Skin epidermis (tissue), 12 donors: ENCODE measurements around the gene SPECC1.
A peak's percentile ranks its signal among the peaks of the same experiment; 100 is the strongest.
"Not testable (repeated sequence)": the region's sequence is repeated elsewhere in the genome, so short reads cannot be mapped to it uniquely, and the experiment has no call there.

Source experiments
- H3K27ac ChIP-seq, 21 experiments: fragments of 200-600 bp; sonication (generic) in 11 of 21; one replicate each; pipeline ENCODE4 v1.5.0; 2020; ENCODE audit warnings: mild to moderate bottlenecking in 3 of 21, inconsistent platforms in 2 of 21, moderate library complexity in 2 of 21
- H3K4me3 ChIP-seq, 7 experiments: fragments of 200-600 bp; sonication (generic) in 2 of 7; one replicate each; pipeline ENCODE4 v1.5.0; 2020; ENCODE audit warnings: inconsistent platforms in 2 of 7, mild to moderate bottlenecking in 2 of 7, moderate library complexity in 1 of 7

The SPECC1 gene

GRCh38 chr17:20009302-20010098 is at the start of gene SPECC1:
TSS of gene SPECC1 (plus strand) at chr17:20009359. CDS start at chr17:20096652, 87,293 bp downstream.
- Histone ChIP-seq H3K27ac (peak within 1 kb of the TSS in 14 of 21 experiments; percentile 5 to 82 (median 30)), H3K4me3 (peak within 1 kb of the TSS; percentile 43 to 61 (median 53))

GRCh38 chr17:19962954-19963353 is 46.2 kb upstream of the SPECC1 start:
- not testable (repeated sequence) for H3K4me3 ChIP-seq, H3K27ac ChIP-seq

GRCh38 chr17:19973156-19973555 is 36.0 kb upstream of the SPECC1 start:
- H3K4me3 ChIP-seq, result no peak overlapping the region
- H3K27ac ChIP-seq, result no peak overlapping the region

GRCh38 chr17:19975601-19976000 is 33.6 kb upstream of the SPECC1 start:
- H3K4me3 ChIP-seq, result no peak overlapping the region
- H3K27ac ChIP-seq, result no peak overlapping the region

GRCh38 chr17:19977293-19978208 is 31.6 kb upstream of the SPECC1 start, which contains the start of gene AKAP10:
TSS of gene AKAP10 (minus strand) at chr17:19977828. CDS start at chr17:19977679, 149 bp downstream.
- peak within 1 kb of the TSS; percentile 70 to 96 (median 82) for H3K4me3 ChIP-seq
- H3K27ac ChIP-seq, result peak within 1 kb of the TSS; percentile 76 to 98 (median 94)

- peak overlapping the region; percentile 70 to 96 (median 82) for H3K4me3 ChIP-seq
- H3K27ac ChIP-seq, result peak overlapping the region; percentile 76 to 98 (median 94)
Observed at GRCh38 chr17:19978209-19978802, 30.9 kb upstream of the SPECC1 start.

- H3K27ac ChIP-seq, result peak overlapping the region in 14 of 21 experiments; percentile 85 to 98 (median 96)
- peak overlapping the region in 3 of 7 experiments; percentile 79 to 96 (median 89) for H3K4me3 ChIP-seq
Observed at GRCh38 chr17:19978805-19979211, 30.4 kb upstream of the SPECC1 start.

GRCh38 chr17:19979917-19980770 is 29.0 kb upstream of the SPECC1 start:
- no peak overlapping the region for H3K4me3 ChIP-seq
- H3K27ac ChIP-seq, result peak overlapping the region in 3 of 21 experiments; percentile 7 to 34 (median 19)

- Histone ChIP-seq H3K27ac (no peak overlapping the region), H3K4me3 (no peak overlapping the region)
Observed at GRCh38 chr17:19986941-19987861, 22.0 kb upstream of the SPECC1 start.

- H3K4me3 ChIP-seq, result no peak overlapping the region
- H3K27ac ChIP-seq, result no peak overlapping the region
Observed at GRCh38 chr17:19987897-19988296, 21.3 kb upstream of the SPECC1 start.

- Histone ChIP-seq H3K4me3 (no peak overlapping the region), H3K27ac (no peak overlapping the region)
Observed at GRCh38 chr17:19991252-19991885, 17.8 kb upstream of the SPECC1 start.

GRCh38 chr17:19992803-19993713 is 16.1 kb upstream of the SPECC1 start:
- H3K27ac ChIP-seq, result no peak overlapping the region
- no peak overlapping the region for H3K4me3 ChIP-seq

- no peak overlapping the region for H3K4me3 ChIP-seq
- no peak overlapping the region for H3K27ac ChIP-seq
Observed at GRCh38 chr17:19996086-19996485, 13.1 kb upstream of the SPECC1 start.

GRCh38 chr17:19996502-19996901 is 12.7 kb upstream of the SPECC1 start:
- no peak overlapping the region for H3K27ac ChIP-seq

GRCh38 chr17:20008242-20009051 is 712 bp upstream of the SPECC1 start:
- Histone ChIP-seq H3K4me3 (peak overlapping the region; percentile 43 to 61 (median 53)), H3K27ac (peak overlapping the region in 7 of 21 experiments; percentile 7 to 77 (median 49))

More at GRCh38 chr17:19996502-19996901, 12.7 kb upstream of the SPECC1 start:
- H3K4me3 ChIP-seq, result no peak overlapping the region

- peak overlapping the region; percentile 43 to 61 (median 53) for H3K4me3 ChIP-seq
- H3K27ac ChIP-seq, result peak overlapping the region in 7 of 21 experiments; percentile 7 to 77 (median 49)
Observed at GRCh38 chr17:20009052-20009301, 182 bp upstream of the SPECC1 start.
